Cardiac fibroblast (primary cell): ENCODE data around the gene ASTN2.

Experiments used
- DNase-seq, 2 donors: peaks; one replicate each; pipeline versions ENCODE4 v3.0.0 to v3.0.0-alpha.2; 2010; ENCODE audit warnings: low read depth in 2 of 2
- H3K4me3 ChIP-seq, 2 donors: replicated peaks in 1 of 2; 1 replicate in 1 of 2; 2 replicates in 1 of 2; pipeline ENCODE4 v1.5.1; 2011; ENCODE audit warnings: low read depth in 2 of 2, low read length in 2 of 2, mild to moderate bottlenecking in 2 of 2, moderate library complexity in 1 of 2
- CTCF ChIP-seq: IDR thresholded peaks from one replicate; pipeline ENCODE4 v1.5.1; 2011; ENCODE audit warnings: low read depth, mild to moderate bottlenecking, low read length, inconsistent platforms

ASTN2 gene

DNA sequence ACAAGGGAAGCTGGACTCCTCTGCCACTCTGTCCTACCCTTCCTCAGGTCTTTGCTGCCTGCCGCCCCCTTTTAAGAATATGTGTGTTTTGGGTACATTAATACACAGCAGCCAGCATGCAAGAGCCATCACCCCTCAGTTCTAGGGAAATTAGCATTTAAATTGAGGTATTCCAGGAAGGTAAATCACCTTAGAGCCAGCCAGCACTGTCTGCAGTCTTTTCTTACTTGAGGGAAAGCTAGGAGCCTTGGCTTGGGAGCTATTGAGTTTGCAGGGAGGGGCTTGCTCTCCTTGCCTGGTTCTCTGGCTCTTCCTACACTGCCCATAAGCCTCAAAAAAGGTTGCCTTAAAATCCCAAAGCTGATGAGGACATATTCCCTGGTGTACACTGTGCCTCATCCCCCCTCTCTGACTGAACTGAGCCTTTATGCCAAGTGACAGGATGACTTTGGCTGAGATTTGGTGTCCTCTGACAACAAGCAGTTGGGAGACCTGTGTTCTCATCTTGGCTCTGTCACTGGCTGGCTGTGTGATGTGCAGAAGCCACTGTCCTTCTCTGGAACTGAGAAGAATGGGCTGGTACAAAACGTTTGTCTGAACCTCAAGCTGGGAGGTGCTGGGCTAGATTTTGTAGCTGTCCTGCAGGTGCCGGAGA is 673.6 kb downstream of the ASTN2 start:
- no peak for DNase-seq
- H3K4me3 ChIP-seq, result no peak overlapping the region
- TF ChIP-seq CTCF, result no peak

DNA sequence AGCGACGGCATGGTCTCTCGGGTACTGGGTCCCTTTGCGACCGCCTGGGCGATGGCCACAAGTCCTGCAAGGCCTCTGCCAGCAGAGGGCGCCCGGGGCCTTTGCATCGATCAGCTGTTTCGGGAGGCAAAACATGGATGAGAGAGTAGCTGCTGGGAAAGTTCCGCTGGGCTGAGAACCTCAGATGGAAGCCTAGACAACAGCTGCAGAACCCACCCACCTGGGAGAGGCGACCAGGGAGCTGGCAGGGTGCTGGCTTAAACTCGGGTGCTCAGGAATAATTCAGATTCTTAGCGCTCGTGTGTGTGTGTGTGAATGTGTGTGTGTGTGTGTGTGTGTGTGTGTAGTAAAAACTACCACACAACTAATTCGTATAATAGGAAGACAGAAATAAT is 677.7 kb downstream of the ASTN2 start:
- peak; percentile 98 for TF ChIP-seq CTCF
- peak; percentile 78 for DNase-seq
- no peak overlapping the region for H3K4me3 ChIP-seq

DNA sequence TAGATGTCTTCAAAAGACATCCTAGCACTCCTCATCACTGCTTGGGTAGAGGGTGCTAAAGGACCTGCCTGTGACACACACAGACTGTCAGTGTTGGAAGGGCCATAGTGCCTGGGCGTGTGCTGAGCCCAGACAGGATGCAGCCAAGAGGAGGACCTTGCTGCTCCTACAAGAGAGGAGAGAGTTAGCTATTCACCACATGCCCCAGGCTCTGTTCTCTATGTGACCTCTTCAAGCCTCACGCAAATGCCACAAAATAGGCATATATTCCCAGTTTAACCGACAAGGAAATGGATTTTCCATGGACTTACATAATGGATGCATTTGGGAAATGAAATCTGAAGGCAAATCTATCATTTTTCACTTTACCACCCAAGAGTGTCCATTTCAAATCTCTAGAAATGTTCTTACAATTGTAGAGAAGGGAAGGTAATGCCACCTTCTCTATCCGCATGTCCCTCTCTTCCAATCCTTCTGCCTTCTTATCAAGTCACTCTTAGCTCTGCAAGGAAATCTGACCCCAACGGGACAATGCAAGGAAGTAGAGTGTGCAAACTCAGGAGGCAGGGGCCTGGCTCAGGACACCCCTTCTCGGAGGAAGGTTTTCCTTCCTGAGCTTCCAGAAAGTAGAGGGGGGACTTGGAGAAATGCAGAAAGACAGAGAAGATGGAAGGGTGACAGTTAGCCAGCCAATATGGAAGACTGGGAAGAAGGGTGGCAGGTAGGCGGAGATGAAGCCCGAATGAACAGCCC is 678.3 kb downstream of the ASTN2 start:
- no peak for TF ChIP-seq CTCF

GRCh38 chr9:116733010-116733641 is 681.7 kb downstream of the ASTN2 start:
- no peak for DNase-seq
- no peak overlapping the region for H3K4me3 ChIP-seq
- TF ChIP-seq CTCF, result no peak

More for the DNA sequence above, 678.3 kb downstream of the ASTN2 start:
- H3K4me3 ChIP-seq, result no peak overlapping the region
- DNase-seq, result peak in 1 of 2 donors; percentile 3

- no peak for TF ChIP-seq CTCF
- H3K4me3 ChIP-seq, result no peak overlapping the region
- DNase-seq, result no peak
Measured at GRCh38 chr9:116726602-116727001, 688.3 kb downstream of the ASTN2 start.

GRCh38 chr9:116724123-116724522 is 690.7 kb downstream of the ASTN2 start:
- no peak for DNase-seq
- TF ChIP-seq CTCF, result no peak
- no peak overlapping the region for H3K4me3 ChIP-seq
